MCF 10A (cell line): ENCODE results near the gene ARHGEF26. TPM values are rescaled to one million over a fixed set of nuclear protein-coding genes. Genes with fewer than 3 reads are reported as not detected.

ENCODE experiments used
- Bru-seq: library from RNA; stranded (reverse); fragments of 400-500 nt; gene quantifications from one replicate; lab custom pipeline; 2021; lab: Mats Ljungman, UMichigan
- BruChase-seq, 2 experiments: library from RNA; stranded (reverse); fragments of 400-500 nt; gene quantifications; one replicate each; lab custom pipeline; 2021; lab: Mats Ljungman, UMichigan
- BruUV-seq: library from RNA; stranded (reverse); fragments of 400-500 nt; replicated peaks from 2 replicates; lab custom pipeline; 2021; lab: Mats Ljungman, UMichigan
- CTCF ChIA-PET: fragments of 300-600 bp; sonication (Branson Sonifier 250); formaldehyde crosslinking; extraction: SDS; loops from one replicate; lab custom pipeline; 2021; ENCODE audit warnings: antibody characterized with exemption, inconsistent platforms; lab: Yijun Ruan, JAX
- POLR2A ChIA-PET: fragments of 300-600, 350-650 bp; sonication (Branson Sonifier 250); formaldehyde crosslinking; extraction: SDS; loops from one replicate; lab custom pipeline; 2020; ENCODE audit warnings: antibody characterized with exemption, inconsistent platforms; lab: Yijun Ruan, JAX
- DNase-seq: peaks from one replicate; pipeline ENCODE4 v3.0.0-alpha.2; 2018; ENCODE audit not compliant: unreplicated experiment
- H3K27ac Mint-ChIP-seq: one replicate; pipeline ENCODE4 v1.8.0; 2022; ENCODE audit warnings: mild to moderate bottlenecking, low read depth, mixed read lengths; ENCODE audit not compliant: unreplicated experiment
- H3K27me3 Mint-ChIP-seq: one replicate; pipeline ENCODE4 v1.8.0; 2022; ENCODE audit warnings: mixed read lengths; ENCODE audit not compliant: insufficient read depth, unreplicated experiment
- H3K36me3 Mint-ChIP-seq: one replicate; pipeline ENCODE4 v1.8.0; 2022; ENCODE audit warnings: mild to moderate bottlenecking, moderate library complexity, mixed read lengths; ENCODE audit not compliant: insufficient read depth, unreplicated experiment
- H3K4me1 Mint-ChIP-seq: one replicate; pipeline ENCODE4 v1.8.0; 2022; ENCODE audit warnings: mixed read lengths; ENCODE audit not compliant: insufficient read depth, unreplicated experiment
- H3K4me3 Mint-ChIP-seq: one replicate; pipeline ENCODE4 v1.8.0; 2022; ENCODE audit warnings: mild to moderate bottlenecking, moderate library complexity, mixed read lengths; ENCODE audit not compliant: unreplicated experiment
- H3K9me3 Mint-ChIP-seq: one replicate; pipeline ENCODE4 v1.8.0; 2022; ENCODE audit warnings: mixed read lengths; ENCODE audit not compliant: unreplicated experiment
- CTCF ChIP-seq: fragments of 200-600 bp; IDR thresholded peaks from one replicate; pipeline ENCODE4 v1.8.0; 2022; ENCODE audit warnings: antibody characterized with exemption, mild to moderate bottlenecking; ENCODE audit not compliant: unreplicated experiment
- intact Hi-C: fragments of 100-400 bp; cut with micrococcal nuclease; formaldehyde crosslinking; loops from 2 replicates; pipeline ENCODE4 v1.14.1; 2022
- long read RNA-seq: library from polyadenylated mRNA; stranded (forward); transcript quantifications from one replicate; pipeline ENCODE4 v2.0.0, GENCODE V29; 2022
- total RNA-seq: library from RNA; stranded (reverse); gene quantifications from 2 replicates; pipeline ENCODE4 v1.2.3, GENCODE V29; 2022

ARHGEF26 gene
- 0.29 and 0.63 TPM in 2 replicates for total RNA-seq
- percentile 21 among the genes with signal in this experiment for Bru-seq, nascent RNA
- percentile 15 among the genes with signal in this experiment for BruChase-seq, experiment 1, labeled RNA remaining after a 6-hour chase
- percentile 19 among the genes with signal in this experiment for BruChase-seq, experiment 2, labeled RNA remaining after a 2-hour chase
- long read RNA-seq, partial matches to known transcripts, result 0 of 4 reads
- long read RNA-seq, other reads (novel, unspliced or antisense), result 3 of 4 reads

GRCh38 chr3:154120961-154121700 is at the start of gene ARHGEF26:
Gene ARHGEF26, plus strand, starts transcription at chr3:154121390. Its CDS starts 603 bp downstream, at chr3:154121993.
- POLR2A ChIA-PET, result interaction anchor here (0.5 to 1.6 kb wide), 11 partner anchors 9 to 1076 kb away, joined by 3 to 17 read pairs (median 3); no protein-coding TSS in a partner anchor
- H3K9me3 Mint-ChIP-seq, result no peaks in the 10 kb centered on the region

GRCh38 chr3:154074966-154075365 is 46.2 kb upstream of the ARHGEF26 start:
- DNase-seq, result no peak
- ChIA-PET CTCF (no interaction called here), POLR2A (no interaction called here)
- no TSS peak for BruUV-seq
- H3K4me3 Mint-ChIP-seq, result no peak overlapping the region
- peaks cover 8% of the 10 kb centered on the region for H3K9me3 Mint-ChIP-seq
- intact Hi-C loops, result no loop called here
- no peak overlapping the region for H3K27ac Mint-ChIP-seq
- H3K27me3 Mint-ChIP-seq, result no peaks in the 10 kb centered on the region
- H3K4me1 Mint-ChIP-seq, result no peaks in the 10 kb centered on the region
- H3K36me3 Mint-ChIP-seq, result no peaks in the 10 kb centered on the region
- no peak for TF ChIP-seq CTCF

More at GRCh38 chr3:154120961-154121700, at the start of gene ARHGEF26:
- H3K27ac Mint-ChIP-seq, result no peak within 1 kb of the TSS
- no peak for TF ChIP-seq CTCF
- peak; percentile 86 for DNase-seq
- CTCF ChIA-PET, result interaction anchor here (0.7 to 1.5 kb wide), 5 partner anchors 9 to 132 kb away, joined by 3 to 6 read pairs (median 5); no protein-coding TSS in a partner anchor
- BruUV-seq, result no TSS peak
- intact Hi-C loops, result no loop called here
- H3K4me1 Mint-ChIP-seq, result peaks cover 13% of the 10 kb centered on the region
- H3K36me3 Mint-ChIP-seq, result no peaks in the 10 kb centered on the region
- no peaks in the 10 kb centered on the region for H3K27me3 Mint-ChIP-seq
- H3K4me3 Mint-ChIP-seq, result peak within 1 kb of the TSS; percentile 88

GRCh38 chr3:154078672-154079071 is 42.5 kb upstream of the ARHGEF26 start:
- H3K27me3 Mint-ChIP-seq, result no peaks in the 10 kb centered on the region
- no peak for TF ChIP-seq CTCF
- BruUV-seq, result no TSS peak
- H3K36me3 Mint-ChIP-seq, result no peaks in the 10 kb centered on the region
- ChIA-PET CTCF (no interaction called here), POLR2A (no interaction called here)
- no peak overlapping the region for H3K4me3 Mint-ChIP-seq
- intact Hi-C loops, result no loop called here
- DNase-seq, result no peak
- peaks cover 8% of the 10 kb centered on the region for H3K9me3 Mint-ChIP-seq
- H3K4me1 Mint-ChIP-seq, result no peaks in the 10 kb centered on the region
- H3K27ac Mint-ChIP-seq, result no peak overlapping the region

- H3K4me1 Mint-ChIP-seq, result no peaks in the 10 kb centered on the region
- CTCF ChIA-PET, result no interaction called here
- POLR2A ChIA-PET, result no interaction called here
- no peak for TF ChIP-seq CTCF
- intact Hi-C loops, result no loop called here
- H3K27me3 Mint-ChIP-seq, result no peaks in the 10 kb centered on the region
- peaks cover 8% of the 10 kb centered on the region for H3K9me3 Mint-ChIP-seq
- no peak overlapping the region for H3K4me3 Mint-ChIP-seq
- no TSS peak for BruUV-seq
- H3K27ac Mint-ChIP-seq, result no peak overlapping the region
- H3K36me3 Mint-ChIP-seq, result no peaks in the 10 kb centered on the region
- DNase-seq, result no peak
Observed at GRCh38 chr3:154081305-154081704, 39.9 kb upstream of the ARHGEF26 start.
